ENCODE data around the gene CX3CR1. TPM values are rescaled to one million over a fixed set of nuclear protein-coding genes. Genes with fewer than 3 reads are reported as not detected.
A peak's percentile ranks its signal among the peaks of the same experiment; 100 is the strongest.

The CX3CR1 gene
- total RNA-seq, 1 donor from 2014 or later = not detected

- no peak for TF ChIP-seq CTCF (conservative IDR thresholded peaks at IDR 0.05; ENCODE audit: low read depth, low read length)
- no peak overlapping the region for H3K4me3 ChIP-seq (ENCODE audit: low read depth, low read length)
- DNase-seq (ENCODE audit: low read depth) = no peak
These were observed 3.1 kb downstream of the CX3CR1 start for GRCh38 chr3:39276746-39277145.

GRCh38 chr3:39275963-39276593 is 3.8 kb downstream of the CX3CR1 start:
- DNase-seq (ENCODE audit: low read depth) = no peak
- TF ChIP-seq CTCF (conservative IDR thresholded peaks at IDR 0.05; ENCODE audit: low read depth, low read length) = no peak
- H3K4me3 ChIP-seq (ENCODE audit: low read depth, low read length) = no peak overlapping the region

- no peak overlapping the region for H3K4me3 ChIP-seq (ENCODE audit: low read depth, low read length)
- no peak for DNase-seq (ENCODE audit: low read depth)
- TF ChIP-seq CTCF (conservative IDR thresholded peaks at IDR 0.05; ENCODE audit: low read depth, low read length) = no peak
These were observed 4.8 kb downstream of the CX3CR1 start for GRCh38 chr3:39275052-39275451.

- TF ChIP-seq CTCF (conservative IDR thresholded peaks at IDR 0.05; ENCODE audit: low read depth, low read length) = peak; percentile 13
- no peak for DNase-seq (ENCODE audit: low read depth)
- no peak overlapping the region for H3K4me3 ChIP-seq (ENCODE audit: low read depth, low read length)
These were observed 6.7 kb downstream of the CX3CR1 start for GRCh38 chr3:39273119-39273518.

GRCh38 chr3:39272191-39272590 is 7.6 kb downstream of the CX3CR1 start:
- H3K4me3 ChIP-seq (ENCODE audit: low read depth, low read length) = no peak overlapping the region
- no peak for TF ChIP-seq CTCF (conservative IDR thresholded peaks at IDR 0.05; ENCODE audit: low read depth, low read length)
- DNase-seq (ENCODE audit: low read depth) = no peak

GRCh38 chr3:39271363-39271914 is 8.4 kb downstream of the CX3CR1 start:
- no peak for DNase-seq (ENCODE audit: low read depth)
- no peak overlapping the region for H3K4me3 ChIP-seq (ENCODE audit: low read depth, low read length)
- TF ChIP-seq CTCF (conservative IDR thresholded peaks at IDR 0.05; ENCODE audit: low read depth, low read length) = no peak

- no peak for DNase-seq (ENCODE audit: low read depth)
- no peak overlapping the region for H3K4me3 ChIP-seq (ENCODE audit: low read depth, low read length)
- no peak for TF ChIP-seq CTCF (conservative IDR thresholded peaks at IDR 0.05; ENCODE audit: low read depth, low read length)
These were observed 10.3 kb downstream of the CX3CR1 start for GRCh38 chr3:39269528-39269927.
